NT2/D1 (cell line): ENCODE data around the gene INF2.

Experiments used
- DNase-seq: peaks from one replicate; pipeline ENCODE4 v3.0.0-alpha.2; 2011; ENCODE audit warnings: low read depth, low spot score
- H3K27me3 ChIP-seq: 2 replicates; pipeline ENCODE4 v1.6.0; 2011; ENCODE audit warnings: mild to moderate bottlenecking; ENCODE audit not compliant: insufficient read length, insufficient read depth
- H3K36me3 ChIP-seq: 2 replicates; pipeline ENCODE4 v1.6.1; 2011; ENCODE audit warnings: mild to moderate bottlenecking, low read length, mixed read lengths; ENCODE audit not compliant: insufficient read depth, insufficient read length
- H3K4me1 ChIP-seq: 2 replicates; pipeline ENCODE4 v1.5.1; 2011; ENCODE audit not compliant: insufficient read depth, insufficient read length
- H3K4me3 ChIP-seq: 2 replicates; pipeline ENCODE4 v1.5.1; 2011; ENCODE audit warnings: low read depth; ENCODE audit not compliant: insufficient read length
- H3K9ac ChIP-seq: 2 replicates; pipeline ENCODE4 v1.6.0; 2011; ENCODE audit warnings: low read depth; ENCODE audit not compliant: insufficient read length
- H3K9me3 ChIP-seq: 2 replicates; pipeline ENCODE4 v1.5.1; 2011; ENCODE audit warnings: mild to moderate bottlenecking, low read length; ENCODE audit not compliant: insufficient read depth
- SUZ12 ChIP-seq: IDR thresholded peaks from 2 replicates; pipeline ENCODE4 v1.6.1; 2011; ENCODE audit not compliant: insufficient read length, insufficient read depth; ENCODE audit errors: extremely low read depth
- YY1 ChIP-seq: IDR thresholded peaks from 2 replicates; pipeline ENCODE4 v1.6.1; 2011; ENCODE audit not compliant: insufficient read length, insufficient read depth
- ZNF274 ChIP-seq: IDR thresholded peaks from 2 replicates; pipeline ENCODE4 v1.6.1; 2011; ENCODE audit warnings: mild to moderate bottlenecking, low read depth, low read length

Gene INF2

GRCh38 chr14:104694991-104695659 is 5.7 kb downstream of the INF2 start:
- H3K9ac ChIP-seq: no peak overlapping the region
- no peaks in the 10 kb centered on the region for H3K9me3 ChIP-seq
- H3K4me1 ChIP-seq: peaks cover 49% of the 10 kb centered on the region
- TF ChIP-seq ZNF274 (no peak), SUZ12 (no peak), YY1 (no peak)
- DNase-seq: no peak
- no peak overlapping the region for H3K4me3 ChIP-seq
- H3K36me3 ChIP-seq: peaks cover 65% of the 10 kb centered on the region
- H3K27me3 ChIP-seq: no peaks in the 10 kb centered on the region

DNA sequence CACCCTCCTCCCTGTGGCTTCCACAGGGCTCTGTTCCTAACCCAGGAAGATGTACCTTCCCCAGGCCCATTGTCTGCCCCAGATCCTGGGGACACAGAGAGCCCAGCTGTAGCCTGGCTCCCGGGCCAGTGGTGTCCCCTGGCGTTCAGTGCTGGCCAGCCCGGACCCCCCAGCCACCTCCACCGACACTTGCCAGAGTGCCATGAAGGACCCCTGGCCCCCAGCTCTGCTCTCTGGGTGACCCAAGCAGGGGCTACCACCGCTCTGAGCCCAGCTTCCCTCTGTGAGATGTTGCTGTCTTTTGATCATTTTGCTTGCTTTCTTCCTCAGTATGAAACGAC is 6.2 kb downstream of the INF2 start:
- Histone ChIP-seq H3K9me3 (no peaks in the 10 kb centered on the region), H3K27me3 (no peaks in the 10 kb centered on the region), H3K36me3 (peaks cover 63% of the 10 kb centered on the region), H3K4me3 (no peak overlapping the region), H3K9ac (no peak overlapping the region), H3K4me1 (peaks cover 44% of the 10 kb centered on the region)
- TF ChIP-seq ZNF274 (no peak), SUZ12 (no peak), YY1 (no peak)
- no peak for DNase-seq

DNA sequence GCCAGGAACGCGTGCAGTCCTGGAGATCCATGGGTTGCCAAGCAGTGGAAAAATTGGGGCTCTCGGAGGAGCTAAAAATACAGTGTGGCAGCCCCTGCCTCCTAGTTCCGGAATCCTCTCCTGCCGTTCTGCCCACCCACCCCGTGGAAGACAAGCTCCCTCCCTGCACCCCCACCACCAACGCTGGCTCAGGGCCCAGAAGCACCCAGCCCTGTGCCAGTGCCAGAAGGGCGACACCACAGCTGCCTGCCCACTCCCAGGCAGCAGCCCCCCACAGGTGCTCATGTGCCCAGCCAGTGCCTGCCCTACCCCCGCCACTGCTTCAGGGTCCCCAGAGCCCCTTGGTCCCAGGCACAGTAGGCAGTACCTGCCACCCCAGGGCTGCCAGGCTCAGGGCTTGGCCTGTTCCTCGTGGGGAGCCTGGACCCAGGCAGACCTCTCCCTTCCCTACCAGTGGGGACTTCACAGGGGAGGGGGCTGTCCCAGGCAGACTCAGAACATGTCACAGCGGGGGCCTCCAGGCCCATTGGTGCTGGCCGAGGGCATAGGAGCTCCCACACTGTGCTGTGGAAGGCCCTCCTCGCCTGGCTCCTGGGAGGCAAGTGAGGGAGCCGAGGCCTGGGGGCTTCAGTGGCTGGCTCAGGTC is 7.4 kb downstream of the INF2 start:
- no peak for DNase-seq
- H3K9ac ChIP-seq: no peak overlapping the region

GRCh38 chr14:104697317-104697703 is 7.9 kb downstream of the INF2 start:
- Histone ChIP-seq H3K36me3 (peaks cover 59% of the 10 kb centered on the region), H3K4me3 (no peak overlapping the region), H3K9me3 (no peaks in the 10 kb centered on the region), H3K4me1 (peaks cover 37% of the 10 kb centered on the region), H3K27me3 (no peaks in the 10 kb centered on the region), H3K9ac (no peak overlapping the region)
- TF ChIP-seq YY1: no peak
- TF ChIP-seq ZNF274: no peak
- no peak for DNase-seq

More for the DNA sequence above, 7.4 kb downstream of the INF2 start:
- peaks cover 37% of the 10 kb centered on the region for H3K4me1 ChIP-seq
- H3K27me3 ChIP-seq: no peaks in the 10 kb centered on the region
- no peak overlapping the region for H3K4me3 ChIP-seq
- peaks cover 62% of the 10 kb centered on the region for H3K36me3 ChIP-seq
- H3K9me3 ChIP-seq: no peaks in the 10 kb centered on the region
- no peak for TF ChIP-seq ZNF274
- no peak for TF ChIP-seq SUZ12
- no peak for TF ChIP-seq YY1

GRCh38 chr14:104697892-104698583 is 8.6 kb downstream of the INF2 start:
- no peak for DNase-seq
- no peaks in the 10 kb centered on the region for H3K9me3 ChIP-seq
- TF ChIP-seq YY1: no peak
- no peak for TF ChIP-seq ZNF274
- TF ChIP-seq SUZ12: no peak
- H3K4me1 ChIP-seq: peaks cover 35% of the 10 kb centered on the region
- H3K9ac ChIP-seq: no peak overlapping the region
- H3K27me3 ChIP-seq: no peaks in the 10 kb centered on the region
- H3K4me3 ChIP-seq: no peak overlapping the region
- peaks cover 58% of the 10 kb centered on the region for H3K36me3 ChIP-seq

GRCh38 chr14:104698688-104699425 is 9.4 kb downstream of the INF2 start:
- H3K36me3 ChIP-seq: peaks cover 61% of the 10 kb centered on the region
- no peaks in the 10 kb centered on the region for H3K27me3 ChIP-seq
- no peak overlapping the region for H3K4me3 ChIP-seq
- H3K9me3 ChIP-seq: peaks cover 3% of the 10 kb centered on the region; the same call in 1 of the 2 replicates
- peak overlapping the region; percentile 10 for H3K9ac ChIP-seq
- no peak for DNase-seq
- TF ChIP-seq SUZ12 (no peak), ZNF274 (no peak)
- peaks cover 32% of the 10 kb centered on the region for H3K4me1 ChIP-seq

- H3K4me1 ChIP-seq: peaks cover 30% of the 10 kb centered on the region
- H3K27me3 ChIP-seq: no peaks in the 10 kb centered on the region
- TF ChIP-seq YY1 (no peak), SUZ12 (no peak), ZNF274 (no peak)
- H3K36me3 ChIP-seq: peaks cover 61% of the 10 kb centered on the region
- DNase-seq: no peak
- no peak overlapping the region for H3K4me3 ChIP-seq
- H3K9ac ChIP-seq: peak overlapping the region; percentile 10
- H3K9me3 ChIP-seq: peaks cover 7% of the 10 kb centered on the region; the same call in 1 of the 2 replicates
Observed at GRCh38 chr14:104699426-104699748, 10.0 kb downstream of the INF2 start.
